Measurements from ENCODE around the gene SNX19.
A peak's percentile ranks its signal among the peaks of the same experiment; 100 is the strongest.

SNX19 gene

DNA sequence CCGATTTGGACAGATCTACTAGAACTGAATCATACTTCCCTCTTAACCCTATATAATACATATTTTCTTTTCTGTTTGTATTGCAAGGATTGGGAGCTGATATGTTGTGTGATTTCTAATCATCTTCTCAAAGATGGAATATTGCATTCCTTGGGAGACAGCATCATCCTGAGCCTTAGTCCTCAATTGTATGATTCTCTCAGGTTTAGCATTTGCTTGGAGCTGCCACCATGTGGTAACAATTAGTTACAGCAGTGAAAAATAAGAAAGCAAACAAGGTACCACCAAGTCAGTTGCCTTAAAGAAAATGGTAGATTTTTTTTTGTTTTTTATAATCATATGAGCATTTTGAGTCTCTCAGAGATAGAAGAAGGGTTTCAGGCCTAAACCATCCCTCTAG, 11.9 kb downstream of the SNX19 start:
- DNase-seq, result no peak

DNA sequence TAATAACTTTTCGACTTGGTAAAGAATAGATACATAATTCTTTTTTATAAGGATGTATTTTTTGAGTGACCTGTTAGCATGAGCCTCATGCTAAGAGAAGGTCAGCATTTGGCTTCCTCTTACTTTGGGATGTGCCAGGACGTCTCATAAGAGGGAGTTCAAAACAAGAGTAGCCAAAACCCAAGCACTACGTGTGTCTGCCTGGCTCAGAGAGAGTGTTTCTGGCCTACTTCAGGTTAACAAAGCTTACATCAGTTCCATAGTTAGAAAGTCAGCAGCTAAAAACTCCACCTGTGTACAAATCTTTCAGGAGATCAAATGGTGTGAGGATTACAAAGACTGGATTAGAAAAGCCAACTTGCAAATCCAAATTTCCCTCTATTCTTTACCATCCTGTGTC, 13.9 kb downstream of the SNX19 start:
- DNase-seq, result no peak

DNA sequence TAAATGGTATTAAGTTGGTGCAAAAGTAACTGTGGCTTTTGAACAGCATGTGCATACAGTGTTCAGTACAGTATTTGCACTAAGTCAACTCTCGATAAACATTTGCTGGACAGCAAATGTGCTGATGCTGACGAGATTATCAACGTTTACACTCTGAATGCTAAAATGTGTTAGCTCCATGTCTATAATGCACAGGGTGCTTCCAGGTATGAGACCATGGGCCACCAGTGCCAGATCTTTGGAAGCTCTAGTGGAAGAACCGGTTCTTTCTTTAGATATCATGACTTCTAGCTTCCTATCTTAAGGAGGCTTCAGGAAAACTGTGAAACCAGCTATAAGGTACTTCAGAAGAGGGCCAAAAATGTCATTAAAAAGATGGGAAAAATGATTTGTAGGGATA, 17.2 kb downstream of the SNX19 start:
- DNase-seq, result no peak

DNA sequence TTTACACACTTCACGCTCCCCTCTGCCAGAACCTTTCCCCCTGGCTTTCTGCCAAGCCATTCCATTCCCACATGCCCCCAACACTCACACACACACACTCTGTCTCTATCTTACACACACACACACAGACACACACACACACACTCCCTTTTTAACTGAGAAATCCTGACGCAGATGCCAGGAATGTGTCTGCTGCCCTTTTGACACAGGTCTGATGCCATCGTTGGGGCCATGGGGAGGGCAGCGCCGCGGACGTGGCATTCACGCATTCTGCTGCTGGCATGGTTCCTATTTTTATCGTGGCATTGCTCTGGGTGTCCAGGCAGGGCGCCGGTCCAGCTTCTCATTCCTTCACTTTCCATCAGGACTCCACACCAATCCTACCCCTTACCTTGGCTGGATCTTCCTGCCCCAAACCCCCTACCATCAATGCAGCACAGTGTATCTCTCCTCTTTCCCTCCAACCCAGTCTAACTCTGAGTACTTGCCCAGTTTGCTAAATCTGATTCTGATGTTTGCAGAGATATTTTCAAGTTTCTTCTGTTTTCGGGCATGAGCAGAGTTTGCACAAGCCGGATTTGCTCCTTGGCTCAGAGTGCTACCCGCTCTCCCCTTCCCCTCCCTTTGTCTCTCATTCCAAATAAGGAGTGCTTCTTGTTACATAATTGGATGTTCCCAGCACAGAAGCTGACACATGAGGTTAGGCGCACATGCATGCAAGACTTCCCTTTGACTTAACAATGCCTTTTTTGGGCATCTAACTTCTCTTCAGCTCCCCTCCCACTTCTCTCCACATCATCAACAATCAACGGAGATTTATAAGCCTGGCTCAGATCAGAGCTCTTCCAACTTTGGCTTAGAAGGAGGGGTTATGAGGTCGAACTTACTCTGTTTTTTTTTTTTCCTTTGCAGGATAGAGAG, 18.8 kb downstream of the SNX19 start:
- DNase-seq, result no peak

DNA sequence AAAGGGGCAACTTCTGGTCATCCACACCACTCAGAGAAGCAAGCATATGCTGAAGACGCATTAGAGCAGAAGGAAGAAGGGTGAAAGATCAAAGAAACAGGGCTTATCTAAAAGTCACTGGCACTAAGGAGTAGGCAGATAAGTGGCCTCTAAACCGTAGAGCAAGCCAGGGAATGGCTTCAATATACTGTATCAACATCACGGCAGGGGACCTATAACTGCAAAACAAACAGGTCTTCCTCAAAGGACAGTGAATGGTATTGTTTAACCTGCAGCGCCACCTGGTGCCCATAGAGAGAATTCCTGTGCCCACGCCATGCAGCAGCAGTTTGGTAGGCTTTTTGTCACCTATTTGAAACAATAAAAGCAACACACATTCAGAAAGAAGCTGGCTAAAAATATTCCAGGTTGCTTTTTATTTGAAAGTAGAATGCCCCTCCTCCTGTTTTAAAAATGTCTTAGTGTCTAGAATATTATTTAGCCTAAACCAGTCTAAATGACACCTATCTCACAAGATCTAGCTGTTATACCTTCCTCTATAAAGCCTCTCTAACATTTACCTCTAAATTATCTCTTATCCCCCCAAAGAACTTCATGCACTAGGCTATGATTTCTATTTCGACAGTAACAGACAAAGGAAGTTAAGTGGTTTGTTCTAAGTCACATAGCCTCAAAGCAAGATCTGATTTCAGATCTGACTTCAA, 21.8 kb downstream of the SNX19 start:
- peak; percentile 83 for DNase-seq

DNA sequence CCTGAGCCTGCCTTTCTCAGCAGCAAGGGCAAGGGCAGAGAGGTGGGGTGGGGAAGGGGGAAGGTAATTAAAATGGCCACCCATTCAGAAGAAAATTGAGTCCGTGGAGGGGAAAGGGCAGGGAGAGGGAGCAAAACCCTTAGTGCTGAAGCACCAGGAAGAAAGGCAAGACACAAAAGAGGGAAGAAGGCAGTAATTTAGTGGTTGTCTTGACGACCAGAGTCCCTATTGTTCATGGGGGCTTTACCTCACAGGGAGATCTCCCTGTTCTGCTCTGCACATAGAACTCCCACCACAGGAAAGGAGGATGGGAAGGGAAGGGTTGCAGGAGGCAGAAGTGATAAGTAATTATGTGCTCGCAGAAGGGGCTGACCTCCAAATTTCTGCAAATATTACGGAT, 23.4 kb downstream of the SNX19 start:
- DNase-seq, result no peak

DNA sequence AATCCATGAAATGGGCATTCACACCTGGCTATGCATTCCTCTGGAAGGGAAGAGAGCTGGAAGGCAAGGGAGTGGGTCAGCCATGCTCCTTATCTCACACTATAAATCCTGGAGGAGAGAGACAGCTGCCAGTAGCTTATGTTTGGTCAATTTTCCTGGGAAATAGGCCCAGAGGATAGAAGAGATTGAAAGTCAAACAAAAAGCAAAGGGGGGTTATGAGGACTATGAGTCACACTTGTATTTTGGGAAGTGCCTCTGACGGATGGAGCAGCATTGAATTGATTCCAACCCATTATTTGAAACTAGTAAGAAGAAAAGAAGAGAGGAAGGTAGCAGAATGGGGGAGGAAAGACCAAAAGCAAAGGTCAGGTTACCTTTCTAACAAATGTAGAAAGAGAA, 25.0 kb downstream of the SNX19 start:
- DNase-seq, result no peak

DNA sequence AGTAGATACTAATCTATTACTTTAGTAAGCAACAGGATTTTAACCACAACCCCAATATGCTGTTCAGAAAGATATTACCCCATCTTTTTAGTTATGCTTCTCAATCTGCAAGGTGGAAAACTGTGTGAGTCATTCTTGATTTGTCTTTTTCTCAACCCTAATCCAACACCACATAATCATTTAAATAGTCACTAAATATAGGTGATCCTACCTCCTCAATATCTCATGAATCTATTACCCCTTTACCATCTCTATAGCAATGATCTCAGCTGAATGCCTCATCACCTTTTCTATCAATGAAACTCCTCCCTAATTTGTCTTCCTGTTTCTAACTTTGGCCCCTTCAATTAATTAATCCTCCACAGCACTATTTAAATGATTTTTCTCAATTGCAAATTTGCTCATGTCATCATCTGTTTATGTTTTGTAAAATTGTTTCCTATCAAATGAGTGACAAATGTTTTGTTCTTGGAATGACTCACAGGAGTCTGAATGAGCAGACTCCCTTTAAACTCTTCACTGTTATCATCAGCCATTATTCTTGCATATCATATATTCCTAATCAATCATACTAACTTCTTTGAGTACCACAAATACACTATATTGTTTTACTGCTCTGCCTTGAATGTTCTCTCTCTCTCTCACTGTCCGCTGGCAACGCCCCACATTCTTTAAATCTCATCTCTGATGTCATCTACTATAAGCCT, 26.1 kb downstream of the SNX19 start:
- DNase-seq, result no peak

DNA sequence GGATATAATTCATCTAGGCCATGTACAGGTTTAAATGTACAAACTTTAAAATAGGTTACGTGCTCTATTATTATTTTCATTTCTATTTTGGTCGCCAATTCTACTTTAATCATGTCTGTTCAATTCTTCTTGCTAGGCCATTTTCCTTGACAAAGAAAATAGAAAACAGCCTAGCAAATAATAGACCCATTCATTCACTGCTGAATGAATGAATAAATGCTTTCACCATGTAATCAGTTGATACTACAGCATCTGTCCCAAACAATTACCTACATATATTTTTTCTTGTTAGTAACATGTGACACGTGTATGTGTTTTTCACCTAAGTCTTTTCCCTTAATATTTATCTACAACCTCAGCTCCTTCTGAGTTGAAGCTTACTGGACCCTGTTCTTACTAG, 27.5 kb downstream of the SNX19 start:
- DNase-seq, result no peak

DNA sequence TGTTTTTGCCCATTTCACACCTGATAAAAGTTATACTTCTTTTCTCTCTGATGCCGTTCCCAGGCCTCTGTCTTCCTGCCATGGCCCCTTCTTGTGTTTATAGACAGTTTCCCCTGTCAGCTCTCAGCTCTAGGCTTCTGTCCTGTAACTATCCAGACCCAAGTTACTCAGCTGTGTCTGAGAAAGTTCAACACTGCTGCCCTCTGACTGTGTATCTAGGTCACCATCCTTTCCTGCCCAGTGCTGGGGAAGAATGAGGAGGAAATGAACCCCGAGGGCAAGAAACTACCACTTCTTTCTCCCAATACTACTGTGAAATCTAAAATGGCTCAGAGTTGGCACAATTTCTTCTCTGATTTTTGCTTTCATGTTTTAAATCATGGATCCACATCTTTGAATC, 29.6 kb downstream of the SNX19 start:
- no peak for DNase-seq

DNA sequence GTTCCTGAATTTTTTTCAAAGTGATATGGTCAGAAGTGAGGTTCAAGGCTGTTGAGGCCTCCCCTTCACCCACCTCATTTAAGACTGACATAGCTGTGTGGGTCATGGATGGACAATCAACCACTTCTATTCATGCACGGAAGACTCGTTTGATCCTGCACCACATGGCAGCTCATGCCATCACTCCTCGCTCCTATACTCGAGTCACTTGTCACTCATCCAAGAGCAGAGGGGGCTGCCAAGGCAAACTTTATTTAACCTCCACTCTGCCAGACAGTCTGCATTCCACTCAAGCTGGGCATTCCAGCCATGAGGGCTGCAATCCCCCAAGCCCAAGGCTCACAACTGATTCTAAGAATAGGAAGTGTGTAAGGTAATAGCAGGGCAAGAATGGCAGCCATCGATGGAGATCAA, 34.1 kb downstream of the SNX19 start:
- DNase-seq, result no peak

DNA sequence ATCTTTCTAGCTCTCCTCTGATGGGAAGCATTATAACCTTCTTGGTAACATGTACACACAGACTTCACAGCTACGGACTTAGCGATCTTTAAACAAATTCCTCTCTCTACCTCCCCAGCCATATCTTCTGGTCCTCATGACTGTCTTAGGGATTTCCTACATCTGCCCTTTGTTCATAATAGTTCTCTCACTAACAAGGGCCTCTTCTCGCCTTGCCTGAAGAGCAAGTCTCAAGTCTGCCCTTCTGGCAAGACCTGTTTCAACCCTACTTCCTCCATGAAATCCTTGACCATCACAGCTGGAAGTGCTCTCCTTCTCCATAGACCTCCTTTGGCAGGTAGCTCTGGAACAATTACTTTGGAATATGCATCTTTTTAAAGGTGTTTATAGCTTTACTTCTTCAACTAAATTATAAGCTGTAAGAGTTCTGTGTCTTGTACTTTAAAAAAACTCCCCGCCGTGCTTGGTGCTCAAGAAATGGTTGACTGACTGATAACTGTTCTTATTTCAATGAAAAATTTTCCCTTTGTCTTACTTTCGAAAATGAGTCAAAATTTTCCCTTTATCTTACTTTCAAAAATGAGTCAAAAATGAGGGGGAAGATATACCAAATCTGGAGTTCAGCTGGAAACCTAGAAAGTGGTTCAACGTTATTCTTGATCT, 34.7 kb downstream of the SNX19 start:
- DNase-seq, result no peak

DNA sequence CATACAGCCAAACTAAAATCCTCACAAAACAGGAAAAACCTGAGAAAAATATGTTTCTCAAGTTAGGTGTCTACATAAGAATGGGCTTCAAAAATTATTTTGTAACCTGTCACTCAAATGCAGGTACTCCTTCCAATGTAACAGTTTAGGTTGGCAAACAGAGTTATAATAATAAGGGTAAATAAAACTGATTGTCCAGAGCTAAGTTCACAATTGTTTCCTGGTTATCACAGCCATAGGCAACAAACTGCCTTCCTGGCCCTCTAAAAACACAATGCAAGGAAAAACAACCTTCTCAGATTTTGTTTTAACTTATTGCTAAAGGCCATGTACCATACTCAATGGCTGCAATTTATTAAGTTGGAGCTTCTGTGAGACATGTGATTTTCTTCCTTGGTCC, 36.4 kb downstream of the SNX19 start:
- no peak for DNase-seq

DNA sequence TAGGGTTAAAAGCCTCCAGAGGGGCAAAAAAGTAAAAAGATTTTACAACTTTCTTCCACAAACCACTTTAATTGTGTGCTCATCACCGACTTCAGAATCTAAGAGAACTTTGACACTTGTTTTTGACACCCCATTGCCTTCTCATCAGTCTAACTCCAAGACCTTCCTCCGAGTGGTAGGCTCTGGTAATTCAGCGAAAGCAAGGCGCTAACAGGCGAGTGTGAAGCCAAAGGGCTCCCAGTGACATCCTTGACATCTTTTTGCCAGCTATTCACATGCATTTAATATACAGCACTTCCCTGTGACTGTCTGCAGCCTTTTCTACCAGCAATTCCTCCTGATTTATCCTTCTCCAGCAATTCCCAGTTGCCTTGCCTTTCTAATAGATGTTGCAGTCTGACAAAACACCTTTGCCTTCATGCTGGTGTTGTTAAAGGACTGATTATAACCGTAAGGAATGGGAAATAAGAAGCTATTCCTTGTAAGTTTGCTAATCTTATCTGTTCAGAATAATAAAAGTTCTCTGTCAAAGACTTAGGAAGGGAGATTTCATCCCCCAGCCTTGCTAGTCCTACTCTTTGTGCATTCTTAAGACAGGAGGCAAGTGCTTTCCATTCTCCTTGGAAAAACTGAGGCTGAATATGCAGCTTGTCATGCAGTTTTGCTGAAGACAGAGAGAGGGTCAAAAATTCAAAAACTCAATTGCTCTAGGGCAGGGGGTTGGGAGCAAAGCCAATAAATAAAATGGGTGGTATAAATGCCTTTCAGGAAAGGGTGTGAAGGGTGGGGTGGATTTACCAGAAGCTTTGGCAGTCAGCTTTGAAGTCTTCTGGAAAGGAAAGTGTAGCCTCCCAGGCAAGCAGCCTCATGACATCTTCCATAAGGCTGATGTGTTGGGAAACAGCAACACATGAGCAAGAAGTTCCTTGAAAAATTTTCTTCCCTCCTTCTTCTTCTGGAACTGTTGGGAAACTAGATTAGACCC, 39.1 kb downstream of the SNX19 start:
- no peak for DNase-seq

DNA sequence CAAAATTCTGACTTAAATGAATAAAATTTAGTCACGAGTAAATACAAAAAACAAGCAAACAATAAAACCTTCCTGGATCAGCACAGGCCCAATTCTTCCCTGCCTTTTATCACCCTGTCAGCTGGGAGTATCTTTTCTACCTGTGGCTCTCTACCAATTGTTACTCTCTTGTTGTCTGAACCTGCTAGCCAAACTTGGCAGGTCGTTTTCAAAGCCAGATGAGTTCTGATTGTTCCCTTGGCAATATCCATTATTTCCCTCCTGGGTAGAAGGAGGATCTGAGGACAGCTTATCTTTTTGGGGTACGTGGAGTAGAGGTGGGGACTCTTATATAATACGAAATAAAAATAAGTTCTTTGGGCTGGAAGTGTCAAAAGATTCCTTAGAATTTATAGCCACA, 40.2 kb downstream of the SNX19 start:
- DNase-seq, result no peak

DNA sequence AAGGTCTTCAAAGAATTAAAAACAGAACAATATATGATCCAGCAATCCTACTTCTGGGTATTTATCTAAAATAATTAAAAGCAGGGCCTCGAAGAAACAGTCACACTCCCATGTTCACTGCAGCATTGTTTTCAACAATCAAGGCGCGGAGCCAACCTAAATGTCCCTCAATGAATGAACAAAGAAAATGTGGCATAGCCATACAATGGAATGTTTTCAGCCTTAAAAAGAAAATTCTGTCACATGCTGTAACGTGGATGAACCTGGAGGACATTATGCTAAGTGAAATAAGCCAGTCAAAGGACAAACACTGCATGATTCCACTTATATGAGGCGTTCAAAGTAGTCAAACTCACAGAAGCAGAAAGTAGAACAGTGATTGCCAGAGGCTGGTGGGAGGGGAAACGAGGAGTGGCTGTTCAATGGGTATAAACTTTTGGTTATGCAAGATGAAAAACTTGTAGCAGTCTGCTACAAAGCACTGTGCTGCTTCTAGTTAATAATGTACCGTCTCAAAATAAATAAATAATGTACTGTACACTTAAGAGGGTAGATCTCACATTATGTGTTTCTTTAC, 41.2 kb downstream of the SNX19 start:
- no peak for DNase-seq

DNA sequence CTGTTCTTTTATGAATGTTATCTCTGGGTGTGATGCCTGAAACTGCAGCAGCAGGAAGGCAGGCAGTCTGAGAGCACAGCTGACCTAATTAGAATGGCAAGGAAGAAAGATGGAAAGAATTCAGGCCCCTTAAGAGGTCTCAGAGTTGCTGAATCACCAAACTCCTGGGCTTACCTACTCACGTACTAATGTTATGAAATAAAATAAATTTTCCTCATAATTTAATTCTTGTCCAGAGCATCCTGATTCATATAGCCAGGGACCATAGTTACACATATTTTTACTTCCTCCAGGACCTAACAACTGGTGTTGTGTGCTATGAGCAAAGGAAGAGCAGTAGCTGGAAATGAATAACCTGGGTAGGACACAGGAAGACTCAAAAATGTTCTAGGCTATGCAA, 41.9 kb downstream of the SNX19 start:
- no peak for DNase-seq

DNA sequence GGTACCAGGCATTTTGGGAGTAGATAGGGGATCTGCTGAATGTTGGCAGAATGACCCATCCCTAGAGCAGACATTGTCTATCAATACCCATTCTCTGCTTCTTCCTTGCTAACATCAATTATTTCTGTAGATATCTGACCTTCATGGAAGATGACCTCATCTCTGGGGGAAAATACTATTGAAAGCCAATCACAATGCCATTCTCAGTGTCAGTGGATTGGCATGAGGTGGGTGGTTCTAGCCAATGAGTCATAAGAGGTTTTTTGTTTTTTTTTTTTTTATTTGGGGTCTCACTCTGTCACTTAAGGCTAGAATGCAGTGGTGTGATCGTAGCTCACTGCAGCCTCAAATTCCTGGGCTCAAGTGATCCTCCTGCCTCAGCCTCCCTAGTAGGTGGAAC, 42.5 kb downstream of the SNX19 start:
- no peak for DNase-seq

DNA sequence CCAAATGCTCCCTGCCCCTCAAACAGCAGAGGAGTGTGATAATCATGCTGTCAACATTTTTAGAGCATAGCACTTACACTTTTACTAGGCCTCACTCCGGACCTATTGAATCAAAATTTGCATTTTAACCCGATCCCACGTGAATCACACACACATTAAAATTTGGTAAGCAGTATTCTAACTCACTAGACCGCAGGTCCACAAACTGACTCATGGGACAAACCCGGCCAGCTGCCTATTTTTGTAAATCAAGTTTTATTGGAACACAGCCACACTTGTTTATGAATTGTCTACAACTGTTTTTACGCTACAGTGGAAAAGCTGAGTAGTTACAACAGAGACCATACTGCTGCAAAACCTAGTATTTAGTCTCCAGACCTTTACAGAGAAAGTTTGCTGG, 43.3 kb downstream of the SNX19 start:
- DNase-seq, result no peak

DNA sequence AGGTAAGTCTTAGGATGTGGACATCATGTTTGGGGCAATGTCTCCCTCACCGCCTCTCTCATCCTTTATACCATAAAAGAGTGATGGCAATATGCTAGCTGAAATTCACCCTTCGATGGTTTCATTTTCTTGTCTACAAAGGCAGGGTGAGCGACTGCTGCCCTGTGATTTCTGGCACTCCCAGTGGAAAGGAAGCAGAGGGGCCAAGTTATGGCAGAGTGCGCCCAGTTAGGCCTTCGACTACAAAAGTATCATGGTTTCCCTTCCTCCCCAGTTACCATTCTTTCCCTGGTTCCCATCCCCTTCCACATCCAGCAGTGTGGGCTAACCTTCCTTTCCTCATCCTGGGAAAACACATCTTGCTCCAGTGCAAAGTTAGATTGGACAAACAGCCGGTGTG, 43.8 kb downstream of the SNX19 start:
- DNase-seq, result no peak

DNA sequence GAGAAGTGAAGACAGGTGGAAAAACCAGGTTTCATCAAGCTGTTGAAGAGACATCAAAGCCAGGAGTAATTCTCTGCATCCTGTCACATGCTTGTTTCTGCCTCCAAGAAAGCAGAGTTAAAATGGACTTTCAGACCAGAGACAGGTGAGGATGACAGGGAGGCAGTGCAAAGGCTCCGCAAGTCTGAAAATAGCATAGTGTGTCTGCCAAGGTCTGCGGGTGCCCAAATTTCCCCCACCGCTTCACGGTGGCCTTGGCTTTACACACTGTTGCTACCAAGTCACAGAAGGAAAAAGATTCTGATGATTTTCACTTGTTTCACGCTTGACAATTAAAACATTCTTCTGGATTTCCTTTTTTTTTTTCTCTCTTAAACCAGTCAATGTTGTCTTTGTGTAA, 44.2 kb downstream of the SNX19 start:
- DNase-seq, result no peak

DNA sequence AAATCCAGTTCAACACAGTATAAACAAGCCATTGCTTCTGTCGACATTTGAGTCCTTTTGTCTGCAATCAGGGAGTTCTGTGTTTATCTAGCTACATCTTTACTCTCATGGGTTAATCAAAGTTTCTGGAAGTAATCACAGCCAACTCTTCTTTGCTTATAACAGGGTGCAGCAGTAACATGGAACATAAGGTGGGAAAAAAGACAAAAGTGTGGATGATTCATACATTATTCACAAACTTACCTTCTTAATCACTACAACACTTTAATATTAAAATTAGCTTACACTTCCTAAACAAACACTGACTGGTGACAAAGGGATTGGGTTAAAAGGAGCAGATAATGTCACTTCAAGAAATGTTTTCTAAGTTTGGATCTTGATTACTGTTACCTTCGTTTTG, 44.7 kb downstream of the SNX19 start:
- no peak for DNase-seq
